GM19438 (cell line): ENCODE measurements around the gene LENEP.
"Not testable (repeated sequence)": the region's sequence is repeated elsewhere in the genome, so short reads cannot be mapped to it uniquely, and the experiment has no call there.

Experiments used
- ATAC-seq: cut with Tn5 transposase; IDR thresholded peaks from one replicate; pipeline ENCODE4 v1.9.1; 2021; ENCODE audit warnings: low read depth; ENCODE audit not compliant: unreplicated experiment

LENEP gene

GRCh38 chr1:154974102-154974807 is 19.1 kb upstream of the LENEP start, which contains the start of gene CKS1B:
Gene CKS1B (plus strand): TSS chr1:154974681. CDS start chr1:154974746, 65 bp downstream.
- ATAC-seq = peak; percentile 70

GRCh38 chr1:154974808-154975408 is 18.5 kb upstream of the LENEP start:
- peak; percentile 44 for ATAC-seq

GRCh38 chr1:154975409-154976059 is 17.9 kb upstream of the LENEP start:
- no peak for ATAC-seq

GRCh38 chr1:154977762-154978161 is 15.6 kb upstream of the LENEP start:
- ATAC-seq = not testable (repeated sequence)

GRCh38 chr1:154978360-154978759 is 15.0 kb upstream of the LENEP start:
- ATAC-seq = no peak

GRCh38 chr1:154982341-154982740 is 11.0 kb upstream of the LENEP start:
- ATAC-seq = no peak

GRCh38 chr1:154982897-154983648 is 10.3 kb upstream of the LENEP start, which contains the start of gene FLAD1:
Gene FLAD1 (plus strand): TSS chr1:154983344. CDS start chr1:154983695, 351 bp downstream.
- ATAC-seq = peak; percentile 98

- ATAC-seq = no peak
These were observed 9.5 kb upstream of the LENEP start for GRCh38 chr1:154983776-154984466.

GRCh38 chr1:154986736-154987135 is 6.7 kb upstream of the LENEP start:
- ATAC-seq = not testable (repeated sequence)

- ATAC-seq = no peak
These were observed 6.1 kb upstream of the LENEP start for GRCh38 chr1:154987326-154987725.

GRCh38 chr1:154988058-154988954 is 5.1 kb upstream of the LENEP start:
- no peak for ATAC-seq

- no peak for ATAC-seq
These were observed 4.1 kb upstream of the LENEP start for GRCh38 chr1:154989195-154989860.

- no peak for ATAC-seq
These were observed 3.1 kb upstream of the LENEP start for GRCh38 chr1:154990276-154990675.

- ATAC-seq = no peak
These were observed 440 bp upstream of the LENEP start for GRCh38 chr1:154992721-154993571.

GRCh38 chr1:154994269-154994587 is 842 bp downstream of the LENEP start:
- no peak for ATAC-seq

GRCh38 chr1:154994591-154994990 is 1.2 kb downstream of the LENEP start:
- no peak for ATAC-seq

- ATAC-seq = not testable (repeated sequence)
These were observed 2.1 kb downstream of the LENEP start for GRCh38 chr1:154995301-154995983.
